Central memory CD8-positive, alpha-beta T cell (primary cell): ENCODE data around the gene LMAN1.

Experiments used
- ATAC-seq: fragments of 150-1000 bp; cut with Tn5 transposase; replicated peaks from 2 replicates; pipeline ENCODE4 v1.10.0; 2022; ENCODE audit warnings: mild to moderate bottlenecking, moderate FRiP score, moderate number of reproducible peaks; ENCODE audit not compliant: poor library complexity, severe bottlenecking; ENCODE audit errors: extremely low read depth
- DNase-seq, 2 donors: peaks; one replicate each; pipeline ENCODE4 v3.0.0; 2021; ENCODE audit warnings: low spot score in 2 of 2
- H3K27ac Mint-ChIP-seq: one replicate; pipeline ENCODE4 v1.8.0; 2022; ENCODE audit warnings: low read depth, mild to moderate bottlenecking, moderate library complexity, mixed read lengths
- H3K27me3 Mint-ChIP-seq: one replicate; pipeline ENCODE4 v1.8.0; 2022; ENCODE audit warnings: mixed read lengths
- H3K36me3 Mint-ChIP-seq: one replicate; pipeline ENCODE4 v1.8.0; 2022; ENCODE audit warnings: mild to moderate bottlenecking, moderate library complexity, mixed read lengths; ENCODE audit not compliant: insufficient read depth
- H3K4me1 Mint-ChIP-seq: one replicate; pipeline ENCODE4 v1.8.0; 2022; ENCODE audit warnings: mixed read lengths
- H3K4me3 Mint-ChIP-seq: one replicate; pipeline ENCODE4 v1.8.0; 2022; ENCODE audit warnings: mild to moderate bottlenecking, moderate library complexity, mixed read lengths
- H3K9me3 Mint-ChIP-seq: one replicate; pipeline ENCODE4 v1.8.0; 2022; ENCODE audit warnings: mixed read lengths

LMAN1 gene

GRCh38 chr18:59353079-59353680 lies 5.9 kb downstream of the LMAN1 start:
- DNase-seq (no peak), ATAC-seq (no peak)
- H3K4me1 Mint-ChIP-seq, result peaks cover 23% of the 10 kb centered on the region
- no peaks in the 10 kb centered on the region for H3K27me3 Mint-ChIP-seq
- no peaks in the 10 kb centered on the region for H3K9me3 Mint-ChIP-seq
- H3K36me3 Mint-ChIP-seq, result peaks cover 39% of the 10 kb centered on the region
- no peak overlapping the region for H3K4me3 Mint-ChIP-seq
- H3K27ac Mint-ChIP-seq, result no peak overlapping the region

DNA sequence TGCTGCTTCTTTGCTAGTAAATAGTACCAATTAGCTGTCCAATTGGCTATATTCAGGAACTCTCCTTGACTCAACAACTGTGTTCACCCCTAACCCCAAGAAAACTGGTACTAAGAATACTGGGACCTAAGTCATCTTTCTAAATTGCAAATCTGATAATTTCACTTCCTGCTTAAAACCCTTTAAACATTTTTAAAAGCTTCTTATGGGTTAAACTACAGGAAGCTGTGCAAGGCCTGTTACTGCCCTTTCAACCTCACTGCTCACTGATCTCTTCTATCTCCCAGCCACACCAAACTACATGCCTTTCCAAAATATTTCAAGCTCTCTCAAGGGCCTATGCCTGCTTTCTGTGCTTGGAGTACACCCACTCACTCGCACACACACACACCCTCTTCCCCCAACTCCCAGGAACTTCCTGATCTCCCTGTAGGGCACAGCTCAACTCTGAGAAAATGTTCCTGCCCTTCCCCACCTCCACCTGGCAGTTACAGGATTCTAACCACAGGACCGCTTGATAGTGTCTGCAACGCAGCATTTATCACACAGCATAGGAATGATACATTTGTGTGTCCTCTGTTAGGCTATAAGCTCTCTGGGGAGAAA lies 6.7 kb downstream of the LMAN1 start:
- no peak overlapping the region for H3K4me3 Mint-ChIP-seq
- no peak overlapping the region for H3K27ac Mint-ChIP-seq
- peaks cover 41% of the 10 kb centered on the region for H3K36me3 Mint-ChIP-seq
- DNase-seq (no peak), ATAC-seq (no peak)
- no peaks in the 10 kb centered on the region for H3K27me3 Mint-ChIP-seq
- no peaks in the 10 kb centered on the region for H3K9me3 Mint-ChIP-seq
- peaks cover 17% of the 10 kb centered on the region for H3K4me1 Mint-ChIP-seq

GRCh38 chr18:59345556-59345955 lies 13.5 kb downstream of the LMAN1 start:
- peaks cover 30% of the 10 kb centered on the region for H3K4me1 Mint-ChIP-seq
- no peak overlapping the region for H3K4me3 Mint-ChIP-seq
- ATAC-seq (no peak), DNase-seq (no peak)
- no peaks in the 10 kb centered on the region for H3K27me3 Mint-ChIP-seq
- H3K36me3 Mint-ChIP-seq, result peaks cover 54% of the 10 kb centered on the region
- H3K9me3 Mint-ChIP-seq, result peaks cover 10% of the 10 kb centered on the region
- H3K27ac Mint-ChIP-seq, result no peak overlapping the region

- DNase-seq (no peak), ATAC-seq (no peak)
- Mint-ChIP-seq H3K27me3 (no peaks in the 10 kb centered on the region), H3K9me3 (peaks cover 10% of the 10 kb centered on the region), H3K4me1 (peaks cover 30% of the 10 kb centered on the region), H3K4me3 (no peak overlapping the region), H3K36me3 (peaks cover 52% of the 10 kb centered on the region), H3K27ac (no peak overlapping the region)
Observed at GRCh38 chr18:59344996-59345395, 14.1 kb downstream of the LMAN1 start.

DNA sequence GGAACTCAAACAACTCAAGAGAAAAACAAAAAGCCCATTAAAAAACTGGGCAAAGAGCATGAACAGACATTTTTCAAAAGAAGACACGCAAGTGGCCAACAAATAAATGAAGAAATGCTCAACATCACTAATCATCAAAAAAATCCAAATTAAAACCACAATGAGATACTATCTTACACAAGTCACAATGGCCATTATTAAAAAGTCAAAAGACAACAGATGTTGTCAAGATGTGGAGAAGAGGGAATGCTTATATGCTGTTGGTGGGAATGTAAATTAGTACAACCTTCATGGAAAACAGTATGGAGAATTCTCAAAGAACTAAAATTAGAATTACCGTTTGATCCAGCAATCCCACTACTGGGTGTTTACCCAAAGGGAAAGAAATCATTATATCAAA lies 15.1 kb downstream of the LMAN1 start:
- no peaks in the 10 kb centered on the region for H3K27me3 Mint-ChIP-seq

GRCh38 chr18:59340817-59341216 lies 18.2 kb downstream of the LMAN1 start:
- Mint-ChIP-seq H3K4me3 (no peak overlapping the region), H3K4me1 (peaks cover 30% of the 10 kb centered on the region), H3K9me3 (peaks cover 10% of the 10 kb centered on the region), H3K27me3 (no peaks in the 10 kb centered on the region), H3K36me3 (peaks cover 54% of the 10 kb centered on the region), H3K27ac (no peak overlapping the region)
- no peak for DNase-seq
- ATAC-seq, result no peak

More for the DNA sequence above, 15.1 kb downstream of the LMAN1 start:
- no peak overlapping the region for H3K27ac Mint-ChIP-seq
- H3K36me3 Mint-ChIP-seq, result peaks cover 51% of the 10 kb centered on the region
- DNase-seq, result no peak
- peaks cover 30% of the 10 kb centered on the region for H3K4me1 Mint-ChIP-seq
- no peak for ATAC-seq
- H3K4me3 Mint-ChIP-seq, result no peak overlapping the region
- H3K9me3 Mint-ChIP-seq, result peaks cover 10% of the 10 kb centered on the region

GRCh38 chr18:59340312-59340711 lies 18.8 kb downstream of the LMAN1 start:
- H3K36me3 Mint-ChIP-seq, result peaks cover 49% of the 10 kb centered on the region
- no peak overlapping the region for H3K27ac Mint-ChIP-seq
- DNase-seq (no peak), ATAC-seq (no peak)
- H3K9me3 Mint-ChIP-seq, result peaks cover 10% of the 10 kb centered on the region
- no peak overlapping the region for H3K4me3 Mint-ChIP-seq
- H3K27me3 Mint-ChIP-seq, result no peaks in the 10 kb centered on the region
- H3K4me1 Mint-ChIP-seq, result peaks cover 30% of the 10 kb centered on the region

- no peaks in the 10 kb centered on the region for H3K9me3 Mint-ChIP-seq
- peaks cover 5% of the 10 kb centered on the region for H3K4me1 Mint-ChIP-seq
- no peak overlapping the region for H3K4me3 Mint-ChIP-seq
- ATAC-seq, result no peak
- DNase-seq, result no peak
- H3K36me3 Mint-ChIP-seq, result peaks cover 44% of the 10 kb centered on the region
- H3K27ac Mint-ChIP-seq, result no peak overlapping the region
- H3K27me3 Mint-ChIP-seq, result no peaks in the 10 kb centered on the region
Observed at GRCh38 chr18:59332986-59333385, 26.1 kb downstream of the LMAN1 start.

GRCh38 chr18:59328683-59329082 lies 30.4 kb downstream of the LMAN1 start:
- ATAC-seq, result no peak

DNA sequence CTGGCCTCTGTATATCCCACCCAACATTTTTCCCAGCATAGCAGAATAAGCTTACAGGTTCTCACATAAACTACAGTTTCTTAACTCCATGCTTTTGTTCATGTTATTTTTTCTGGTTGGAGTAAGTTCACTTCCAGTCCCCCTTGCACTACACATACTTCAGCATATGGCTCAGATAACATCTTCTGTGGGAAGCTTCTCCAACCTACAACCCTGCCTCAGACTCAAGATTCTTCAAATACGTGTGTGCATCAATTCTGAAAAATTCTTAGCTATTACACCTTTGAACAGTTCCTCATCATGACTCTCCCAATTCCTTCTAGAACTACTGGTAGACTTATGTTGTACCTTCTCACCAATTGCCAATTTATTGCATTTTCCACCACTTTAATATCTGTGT lies 33.1 kb downstream of the LMAN1 start:
- Mint-ChIP-seq H3K36me3 (peaks cover 17% of the 10 kb centered on the region), H3K27ac (no peak overlapping the region), H3K4me1 (no peaks in the 10 kb centered on the region), H3K9me3 (no peaks in the 10 kb centered on the region), H3K27me3 (peaks cover 2% of the 10 kb centered on the region), H3K4me3 (no peak overlapping the region)
- no peak for ATAC-seq
- no peak for DNase-seq

More at GRCh38 chr18:59328683-59329082, 30.4 kb downstream of the LMAN1 start:
- Mint-ChIP-seq H3K27ac (no peak overlapping the region), H3K27me3 (no peaks in the 10 kb centered on the region), H3K9me3 (no peaks in the 10 kb centered on the region), H3K36me3 (peaks cover 31% of the 10 kb centered on the region), H3K4me1 (peaks cover 5% of the 10 kb centered on the region), H3K4me3 (no peak overlapping the region)
- DNase-seq, result no peak

DNA sequence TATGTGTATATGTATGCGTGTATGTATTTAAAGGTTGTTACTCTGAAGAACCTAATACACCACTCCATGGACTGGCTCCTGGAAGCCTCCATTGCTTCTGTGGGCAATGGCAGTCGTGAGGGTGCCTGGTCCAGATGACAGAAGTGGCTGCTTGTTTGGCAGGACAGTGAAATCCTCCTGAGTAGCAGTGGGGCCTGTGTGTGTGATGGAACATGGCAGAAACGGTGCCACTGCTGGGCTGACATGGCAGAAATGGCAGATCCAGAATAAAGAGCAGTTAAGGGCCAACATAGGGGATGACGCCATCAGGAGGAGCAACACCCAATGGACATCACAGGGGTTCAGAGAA lies 34.5 kb downstream of the LMAN1 start:
- H3K27me3 Mint-ChIP-seq, result peaks cover 11% of the 10 kb centered on the region
- ATAC-seq, result no peak
- H3K9me3 Mint-ChIP-seq, result no peaks in the 10 kb centered on the region
- H3K27ac Mint-ChIP-seq, result no peak overlapping the region
- H3K36me3 Mint-ChIP-seq, result peaks cover 17% of the 10 kb centered on the region
- no peaks in the 10 kb centered on the region for H3K4me1 Mint-ChIP-seq
- no peak overlapping the region for H3K4me3 Mint-ChIP-seq
- no peak for DNase-seq

GRCh38 chr18:59323931-59324622 lies 35.0 kb downstream of the LMAN1 start:
- H3K9me3 Mint-ChIP-seq, result no peaks in the 10 kb centered on the region
- no peak for ATAC-seq
- H3K4me3 Mint-ChIP-seq, result no peak overlapping the region
- H3K27ac Mint-ChIP-seq, result no peak overlapping the region
- H3K36me3 Mint-ChIP-seq, result peaks cover 14% of the 10 kb centered on the region
- peaks cover 11% of the 10 kb centered on the region for H3K27me3 Mint-ChIP-seq
- no peak for DNase-seq
- no peaks in the 10 kb centered on the region for H3K4me1 Mint-ChIP-seq

GRCh38 chr18:59318460-59319050 lies 40.5 kb downstream of the LMAN1 start, which contains the start of gene CPLX4:
CPLX4 (minus strand) TSS chr18:59318649; CDS start chr18:59318462, 187 bp downstream.
- Mint-ChIP-seq H3K4me3 (no peak within 1 kb of the TSS), H3K27ac (no peak within 1 kb of the TSS), H3K9me3 (no peaks in the 10 kb centered on the region), H3K4me1 (no peaks in the 10 kb centered on the region), H3K36me3 (no peaks in the 10 kb centered on the region), H3K27me3 (peaks cover 39% of the 10 kb centered on the region)
- ATAC-seq, result no peak
- DNase-seq, result no peak
